ENCODE measurements around the gene PCDHGB7.
"Not testable (repeated sequence)": the region's sequence is repeated elsewhere in the genome, so short reads cannot be mapped to it uniquely, and the experiment has no call there.

PCDHGB7 gene

GRCh38 chr5:141421489-141421855, 4.0 kb downstream of the PCDHGB7 start:
- CTCF ChIA-PET: interaction anchor here (0.8 to 12.7 kb wide), 35 partner anchors 9 to 635 kb away, joined by 3 to 174 read pairs (median 5); partner anchors contain the start of genes DIAPH1, PCDHA1, PCDHGA1 and PCDHGA10
- POLR2A ChIA-PET: no interaction called here
- no peak for DNase-seq (ENCODE audit: extremely low spot score)
- TF ChIP-seq CTCF (IDR thresholded peaks at IDR 0.05; ENCODE audit: control extremely low read depth, extremely low read depth, low read depth, missing control alignments): no peak

GRCh38 chr5:141422742-141423291, 5.3 kb downstream of the PCDHGB7 start:
- ChIA-PET POLR2A (interaction anchor here (0.6 kb wide), 1 partner anchor 229 kb away, joined by 10 read pairs; no protein-coding TSS in a partner anchor), CTCF (interaction anchor here (2.5 to 12.7 kb wide), 6 partner anchors 15 to 141 kb away, joined by 9 to 174 read pairs (median 100); partner anchors contain the start of genes PCDHGB6 and PCDHGC3)
- no peak for DNase-seq (ENCODE audit: extremely low spot score)
- no peak for TF ChIP-seq CTCF (IDR thresholded peaks at IDR 0.05; ENCODE audit: control extremely low read depth, extremely low read depth, low read depth, missing control alignments)

GRCh38 chr5:141427783-141428426, 10.4 kb downstream of the PCDHGB7 start:
- CTCF ChIA-PET: interaction anchor here (0.8 to 4.7 kb wide), 6 partner anchors 10 to 139 kb away, joined by 3 to 24 read pairs (median 6); partner anchors contain the start of genes PCDHGB6 and PCDHGB7
- no peak for DNase-seq (ENCODE audit: extremely low spot score)
- no peak for TF ChIP-seq CTCF (IDR thresholded peaks at IDR 0.05; ENCODE audit: control extremely low read depth, extremely low read depth, low read depth, missing control alignments)
- POLR2A ChIA-PET: no interaction called here

GRCh38 chr5:141430332-141431113, 13.0 kb downstream of the PCDHGB7 start, which contains the start of gene PCDHGA12:
PCDHGA12 (plus strand) TSS chr5:141430507; CDS start chr5:141430760, 253 bp downstream.
- CTCF ChIA-PET: interaction anchor here (1.0 to 4.7 kb wide), 18 partner anchors 9 to 188 kb away, joined by 3 to 24 read pairs (median 4); partner anchors contain the start of genes DIAPH1, PCDHGA10, PCDHGA11 and PCDHGA3
- peak; percentile 85 for DNase-seq (ENCODE audit: extremely low spot score)
- POLR2A ChIA-PET: no interaction called here
- TF ChIP-seq CTCF (IDR thresholded peaks at IDR 0.05; ENCODE audit: control extremely low read depth, extremely low read depth, low read depth, missing control alignments): peak; percentile 9

- DNase-seq (ENCODE audit: extremely low spot score): peak; percentile 54
- POLR2A ChIA-PET: no interaction called here
- no peak for TF ChIP-seq CTCF (IDR thresholded peaks at IDR 0.05; ENCODE audit: control extremely low read depth, extremely low read depth, low read depth, missing control alignments)
- CTCF ChIA-PET: interaction anchor here (1.3 to 4.7 kb wide), 13 partner anchors 10 to 135 kb away, joined by 3 to 24 read pairs (median 9); partner anchors contain the start of genes PCDHGA10, PCDHGA11, PCDHGA3 and PCDHGB7
Observed at GRCh38 chr5:141431286-141431685, 13.8 kb downstream of the PCDHGB7 start.

GRCh38 chr5:141432308-141432707, 14.8 kb downstream of the PCDHGB7 start:
- DNase-seq (ENCODE audit: extremely low spot score); CTCF ChIA-PET; POLR2A ChIA-PET: not testable (repeated sequence)

- CTCF ChIA-PET; POLR2A ChIA-PET; DNase-seq (ENCODE audit: extremely low spot score): not testable (repeated sequence)
Observed at GRCh38 chr5:141432726-141433125, 15.2 kb downstream of the PCDHGB7 start.

Measured in GM10248 (cell line).